Raji (cell line): Measurements from ENCODE around the gene PEX7.

ENCODE experiments used
- POLR2A ChIP-seq: IDR thresholded peaks from 2 replicates; pipeline ENCODE4 v1.6.1; 2011; ENCODE audit warnings: low read depth, low read length, control low read depth; ENCODE audit not compliant: insufficient read depth

The PEX7 gene

GRCh38 chr6:136864676-136865075 is 42.3 kb downstream of the PEX7 start:
- TF ChIP-seq POLR2A = no peak

- TF ChIP-seq POLR2A = no peak
These were observed 44.6 kb downstream of the PEX7 start for GRCh38 chr6:136866872-136867416.

DNA sequence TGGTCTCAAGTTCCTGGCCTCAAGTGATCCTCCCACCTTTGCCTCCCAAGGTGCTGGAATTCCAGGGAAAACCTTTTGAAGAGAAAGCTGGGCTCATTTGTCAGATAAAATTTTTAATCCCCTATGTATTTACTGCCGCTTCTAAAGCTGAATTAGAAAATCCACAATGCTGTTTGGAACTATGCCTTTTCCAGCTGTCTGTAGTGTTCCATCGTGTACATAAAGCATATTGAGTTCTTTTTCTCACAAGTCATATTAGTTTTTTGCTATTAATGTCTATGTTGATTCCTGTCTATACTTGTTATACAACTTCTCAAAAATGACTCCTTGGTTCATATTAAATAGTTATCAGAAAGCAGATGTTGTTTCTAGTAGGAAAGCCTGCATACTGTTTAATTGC is 47.1 kb downstream of the PEX7 start:
- no peak for TF ChIP-seq POLR2A

DNA sequence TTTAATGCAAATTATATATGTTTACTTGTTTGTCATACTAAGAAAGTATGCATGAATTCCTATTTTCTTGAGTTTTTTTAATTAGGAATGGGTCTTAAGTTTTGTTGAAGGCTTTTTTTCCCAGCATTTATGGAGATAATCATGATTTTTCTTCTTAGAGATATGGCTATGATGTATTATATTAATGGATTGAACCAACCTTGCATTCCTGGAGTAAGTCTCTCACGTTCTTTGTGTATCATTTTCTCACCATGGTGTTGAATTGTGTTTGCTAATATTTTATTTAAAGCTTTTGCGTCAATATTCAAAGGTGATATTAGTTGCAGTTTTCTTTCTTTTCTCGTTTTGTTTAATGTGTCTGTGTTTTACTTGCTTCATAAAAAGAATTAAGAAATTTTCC is 51.4 kb downstream of the PEX7 start:
- TF ChIP-seq POLR2A = no peak

DNA sequence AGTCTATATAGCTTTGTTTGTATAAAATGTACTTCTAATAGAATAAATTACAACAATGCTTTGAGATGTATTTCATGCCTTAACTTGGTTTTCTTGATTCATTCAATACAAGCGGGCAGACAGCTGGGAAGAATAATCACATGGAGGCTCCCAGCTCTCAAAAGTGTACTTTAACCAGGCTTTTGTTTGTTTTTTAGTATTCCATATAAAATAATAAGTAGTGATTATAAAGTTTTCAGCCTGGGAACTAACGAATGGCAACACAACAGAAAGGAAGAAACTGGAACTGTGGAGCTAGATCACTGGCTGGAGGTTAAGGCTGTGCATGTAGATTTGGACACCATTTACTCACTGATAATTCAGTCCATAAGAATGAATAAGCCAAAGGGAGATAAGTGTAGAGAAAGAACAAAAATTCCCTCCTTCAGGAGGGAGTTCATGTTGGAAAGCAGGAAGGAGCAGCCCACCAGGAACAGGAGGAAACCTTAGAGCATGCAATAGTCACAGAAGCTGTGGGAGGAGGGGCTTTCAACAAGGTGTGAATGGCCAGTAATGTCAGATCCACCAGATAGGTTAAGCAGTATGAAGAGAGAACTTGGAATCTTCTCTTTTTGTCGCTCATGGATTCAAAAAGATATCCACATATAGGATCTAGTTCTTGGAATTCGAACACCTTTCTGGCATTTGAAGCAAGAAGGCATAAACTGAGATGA is 58.5 kb downstream of the PEX7 start:
- no peak for TF ChIP-seq POLR2A

DNA sequence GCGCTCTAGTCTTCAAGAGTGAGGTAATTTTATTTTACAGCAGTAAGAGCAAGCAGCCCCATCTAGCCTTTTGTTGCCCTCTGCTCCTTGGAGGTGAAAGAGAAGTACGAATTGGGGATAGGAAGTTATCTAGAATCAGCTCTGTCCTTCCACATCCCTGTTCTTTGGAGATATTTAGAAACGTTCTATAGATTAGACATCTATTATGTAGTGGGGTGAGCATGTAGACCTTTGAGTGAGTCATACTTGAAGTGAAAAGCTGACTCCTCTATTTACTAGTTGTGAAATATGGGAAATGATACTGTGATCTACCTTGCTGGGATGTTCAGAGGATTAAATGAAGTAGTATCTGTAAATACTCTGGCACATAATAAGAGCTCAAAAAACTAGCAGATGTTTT is 63.7 kb downstream of the PEX7 start:
- TF ChIP-seq POLR2A = no peak

DNA sequence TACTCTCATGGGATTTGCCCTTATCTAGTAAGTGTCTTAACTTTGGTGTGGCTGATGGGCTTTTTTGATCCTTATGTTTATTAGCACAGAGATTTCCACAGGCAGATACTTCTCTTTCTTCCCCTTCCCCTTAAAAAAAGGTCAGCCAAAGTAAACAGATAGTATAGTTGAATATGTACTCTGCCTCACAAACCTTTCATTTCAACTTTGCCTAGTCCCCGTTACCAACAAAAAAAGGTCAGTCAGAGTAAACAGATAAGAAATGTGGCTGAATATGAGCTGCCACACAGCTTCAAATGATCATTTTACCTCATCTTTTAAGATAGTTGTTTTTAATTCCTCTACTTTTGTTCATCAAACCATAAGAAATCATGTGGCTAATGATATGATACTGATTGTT is 65.6 kb downstream of the PEX7 start:
- no peak for TF ChIP-seq POLR2A

DNA sequence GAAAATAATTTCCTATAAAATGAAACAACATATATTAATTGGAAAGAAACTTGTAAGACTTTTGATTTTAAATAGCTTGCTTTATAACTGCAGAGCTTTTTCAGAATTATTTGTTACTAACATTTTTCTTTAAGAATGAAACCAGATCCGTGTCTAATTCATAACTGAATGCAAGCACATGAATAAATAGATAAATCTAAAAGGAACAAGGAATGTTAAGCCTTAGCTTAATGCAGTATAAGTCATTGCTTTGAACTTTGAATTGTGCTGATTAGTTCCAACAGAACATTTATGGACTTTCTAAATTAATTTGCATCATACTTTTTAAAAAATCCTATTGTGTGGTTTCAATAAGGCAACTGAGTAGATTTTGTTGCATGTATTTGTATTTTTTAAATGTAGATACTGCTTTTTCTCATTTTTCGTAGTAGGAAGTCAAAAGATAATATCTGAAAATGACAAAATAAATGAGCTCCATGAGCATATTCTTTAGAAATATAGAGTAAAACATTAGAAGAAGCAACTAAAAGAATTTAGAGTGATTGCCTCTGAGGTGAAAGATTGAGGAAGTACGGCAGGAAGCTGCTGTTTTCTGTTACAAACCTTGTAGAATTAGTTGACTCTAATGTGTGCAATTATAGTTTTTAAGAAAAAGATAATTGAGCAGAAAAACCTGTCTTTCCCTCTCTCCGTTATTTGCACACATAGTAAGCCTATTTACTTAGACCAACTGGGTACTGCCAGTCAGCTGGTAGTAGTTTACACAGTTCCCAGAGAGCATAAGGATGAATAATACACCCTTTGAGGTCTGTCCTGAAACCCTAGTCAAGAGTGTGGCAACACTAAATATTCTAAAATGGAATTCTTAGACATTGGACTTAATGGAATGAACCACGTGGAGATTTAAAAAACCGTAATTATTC is 67.1 kb downstream of the PEX7 start:
- TF ChIP-seq POLR2A = no peak

DNA sequence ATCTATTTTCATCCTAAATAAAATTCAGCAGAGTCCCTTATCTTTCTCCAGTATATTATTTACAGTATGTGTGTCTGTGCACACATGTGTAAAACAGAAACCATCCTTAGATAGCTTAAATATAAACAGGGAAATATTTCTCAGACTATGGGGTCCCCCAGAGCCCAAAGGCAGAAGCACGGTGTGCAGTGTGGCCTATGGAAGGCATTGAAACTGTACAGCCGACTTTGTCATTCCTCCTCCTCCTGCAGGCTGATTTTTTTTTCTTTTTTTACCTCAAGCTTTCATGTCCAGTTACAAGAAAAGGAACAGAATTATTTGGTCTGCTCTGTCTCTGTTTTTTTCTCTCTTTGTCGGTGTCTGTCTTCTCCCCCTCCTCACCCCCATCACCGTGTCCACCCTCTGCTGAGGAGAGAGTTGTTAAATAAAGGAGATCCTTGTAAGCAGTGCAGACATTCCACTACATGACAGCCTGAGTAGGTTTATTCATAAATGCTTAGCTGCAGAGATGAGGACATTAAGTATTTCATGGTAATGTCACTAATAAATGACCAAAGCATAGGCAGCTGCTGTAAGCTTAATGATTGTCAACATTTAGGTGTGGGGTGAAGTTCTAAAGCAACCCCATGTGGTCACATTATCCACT is 67.9 kb downstream of the PEX7 start:
- TF ChIP-seq POLR2A = no peak

DNA sequence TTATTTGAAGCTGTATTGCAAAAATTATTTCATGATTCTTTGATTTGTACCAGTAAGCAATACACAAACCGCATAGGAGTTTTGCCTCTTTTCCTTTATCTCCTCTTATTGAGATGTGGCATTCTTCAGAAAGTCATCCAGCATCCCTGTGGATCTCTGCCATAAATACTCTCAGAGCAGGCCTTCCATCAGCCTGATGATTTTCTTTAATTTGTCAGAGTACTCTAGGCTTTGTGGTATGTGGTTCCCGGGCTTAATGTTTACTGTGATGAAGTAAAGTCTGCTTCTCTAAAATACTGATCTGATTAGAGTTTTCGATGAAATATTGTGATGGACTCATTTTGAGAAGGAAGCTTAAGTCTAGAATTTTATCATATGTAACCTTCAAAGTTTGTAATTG is 68.6 kb downstream of the PEX7 start:
- TF ChIP-seq POLR2A = no peak

- no peak for TF ChIP-seq POLR2A
These were observed 70.8 kb downstream of the PEX7 start for GRCh38 chr6:136893187-136893586.

GRCh38 chr6:136895901-136896300 is 73.5 kb downstream of the PEX7 start:
- no peak for TF ChIP-seq POLR2A

DNA sequence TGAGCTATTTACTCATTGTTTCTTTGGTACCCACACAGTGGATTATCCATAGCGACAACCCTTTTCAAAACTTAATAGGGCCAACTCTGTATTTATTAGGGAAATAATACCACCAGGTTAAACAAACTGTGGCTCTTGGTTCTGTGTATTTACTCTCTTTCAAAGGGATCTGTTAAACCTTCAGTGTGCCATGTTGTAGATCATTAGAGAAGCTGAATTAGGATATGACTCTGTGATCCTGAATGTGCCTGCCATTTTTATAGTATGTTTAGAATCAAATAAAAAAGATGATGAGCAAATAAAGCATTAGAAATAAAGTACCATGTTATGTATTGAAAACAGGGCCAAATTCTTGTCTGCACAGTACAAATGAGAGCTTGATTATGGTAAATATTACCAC is 74.7 kb downstream of the PEX7 start:
- no peak for TF ChIP-seq POLR2A

DNA sequence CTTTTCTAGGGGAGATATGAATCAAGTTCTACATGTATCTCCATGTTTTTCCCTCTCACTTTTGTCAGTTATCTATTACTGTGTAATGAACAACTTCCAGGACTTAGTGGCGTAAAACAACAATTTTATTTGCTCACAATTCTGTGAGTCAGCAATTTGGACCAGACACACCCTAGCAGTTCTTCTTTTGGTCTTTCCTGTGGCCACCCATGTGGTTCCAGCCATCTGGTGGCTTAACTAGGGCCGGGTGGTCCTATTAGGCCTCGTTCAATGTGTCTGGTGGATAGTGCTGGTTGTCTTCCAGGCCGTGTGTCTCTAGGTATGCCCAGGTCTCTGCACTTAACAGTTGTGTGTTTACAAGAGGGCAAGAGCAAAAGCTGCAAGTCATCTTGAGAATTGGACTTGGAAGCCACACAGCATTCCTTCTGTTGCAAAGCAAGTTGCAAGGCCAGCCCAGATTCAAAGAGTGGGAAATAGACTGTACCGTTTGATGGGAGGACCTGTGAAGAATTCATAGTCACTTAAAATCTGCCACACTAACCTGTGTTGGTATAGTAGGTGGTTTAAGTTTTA is 78.9 kb downstream of the PEX7 start:
- no peak for TF ChIP-seq POLR2A

DNA sequence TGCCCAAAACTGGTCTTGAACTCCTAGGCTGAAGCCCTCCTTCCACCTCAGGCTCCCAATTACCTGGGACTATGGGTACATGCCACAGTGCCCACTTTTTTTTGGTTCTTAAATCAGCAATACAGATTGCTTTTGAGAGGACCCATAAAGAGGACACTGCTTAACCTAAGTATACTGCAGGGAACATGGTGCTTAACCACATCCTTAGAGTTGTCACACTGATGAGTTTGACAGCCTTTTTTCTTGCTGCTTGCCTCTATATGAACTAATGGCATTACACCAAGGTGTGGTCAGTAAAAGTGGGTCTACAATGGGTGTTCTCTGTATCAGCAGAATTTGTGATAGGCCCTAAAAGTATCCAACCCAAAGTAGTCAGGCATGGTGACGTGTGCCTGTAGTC is 92.6 kb downstream of the PEX7 start:
- no peak for TF ChIP-seq POLR2A
